Gastroesophageal sphincter (tissue), 4 donors: Measurements from ENCODE around the gene EME1. TPM values are rescaled to one million over a fixed set of nuclear protein-coding genes. Genes with fewer than 3 reads are reported as not detected.

Experiments
- ATAC-seq: fragments of 150-250 bp; one replicate; pipeline ENCODE4 v1.9.1; 2016; ENCODE audit warnings: mild to moderate bottlenecking, moderate library complexity
- H3K27ac ChIP-seq, 4 donors: fragments of 200-600 bp; sonication (generic) in 3 of 4; 1 replicate in 3 of 4; 2 replicates in 1 of 4; pipeline ENCODE4 v1.5.1; 2016 to 2019
- H3K27me3 ChIP-seq: fragments of 200-600 bp; sonication (generic); one replicate; pipeline ENCODE4 v1.5.1; 2019
- H3K36me3 ChIP-seq, 2 donors: fragments of 200-600 bp; sonication (generic); one replicate each; pipeline ENCODE4 v1.5.1; 2019; ENCODE audit warnings: control low read depth in 1 of 2
- H3K4me1 ChIP-seq, 3 donors: fragments of 200-600 bp; sonication (generic); 1 replicate in 2 of 3; 2 replicates in 1 of 3; pipeline ENCODE4 v1.5.1; 2016 to 2019; ENCODE audit warnings: control low read depth in 2 of 3
- H3K4me3 ChIP-seq, 2 donors: fragments of 200-600 bp; sonication (generic); one replicate each; pipeline ENCODE4 v1.5.1; 2019; ENCODE audit warnings: mild to moderate bottlenecking in 1 of 2, moderate library complexity in 1 of 2
- H3K9me3 ChIP-seq, 3 donors: fragments of 200-600 bp; sonication (generic); one replicate each; pipeline ENCODE4 v1.5.1; 2017 to 2019; ENCODE audit warnings: control low read depth in 2 of 3
- EP300 ChIP-seq: sonication (generic); formaldehyde crosslinking; IDR thresholded peaks from one replicate; pipeline ENCODE4 v1.6.1; 2017; ENCODE audit warnings: antibody characterized with exemption, mild to moderate bottlenecking
- POLR2A ChIP-seq, 2 donors: fragments of 450-650 bp; IDR thresholded peaks; one replicate each; pipeline ENCODE4 v1.6.1; 2017; ENCODE audit warnings: antibody characterized with exemption in 2 of 2, mild to moderate bottlenecking in 2 of 2, moderate library complexity in 1 of 2
- POLR2AphosphoS5 ChIP-seq: sonication (generic); formaldehyde crosslinking; IDR thresholded peaks from one replicate; pipeline ENCODE4 v1.6.1; 2017; ENCODE audit warnings: antibody characterized with exemption
- WGBS, 2 donors: methylation state at CpG; one replicate each; pipeline ENCODE4 v1.1.5; 2018; ENCODE audit warnings: low coverage in 1 of 2; 5-methylcytosine and 5-hydroxymethylcytosine counted together
- total RNA-seq, 4 donors: library from RNA; depleted of rRNA; stranded (reverse); fragments of >200 nt; gene quantifications; one replicate each; pipeline ENCODE4 v1.1.0, GENCODE V29; 2016
- TF ChIP-seq, protein P1 (sequence below), 4 experiments: fragments of 200-600 bp in 2 of 4; fragments of 450-650 bp in 2 of 4; sonication (generic) in 1 of 4; IDR thresholded peaks; one replicate each; pipeline ENCODE4 v1.5.1; 2017 to 2019; ENCODE audit warnings: antibody characterized with exemption in 4 of 4, mild to moderate bottlenecking in 2 of 4, moderate library complexity in 2 of 4

Gene EME1
- total RNA-seq, 4 donors from 2014 or later = 0.54 TPM; not detected in 3

DNA sequence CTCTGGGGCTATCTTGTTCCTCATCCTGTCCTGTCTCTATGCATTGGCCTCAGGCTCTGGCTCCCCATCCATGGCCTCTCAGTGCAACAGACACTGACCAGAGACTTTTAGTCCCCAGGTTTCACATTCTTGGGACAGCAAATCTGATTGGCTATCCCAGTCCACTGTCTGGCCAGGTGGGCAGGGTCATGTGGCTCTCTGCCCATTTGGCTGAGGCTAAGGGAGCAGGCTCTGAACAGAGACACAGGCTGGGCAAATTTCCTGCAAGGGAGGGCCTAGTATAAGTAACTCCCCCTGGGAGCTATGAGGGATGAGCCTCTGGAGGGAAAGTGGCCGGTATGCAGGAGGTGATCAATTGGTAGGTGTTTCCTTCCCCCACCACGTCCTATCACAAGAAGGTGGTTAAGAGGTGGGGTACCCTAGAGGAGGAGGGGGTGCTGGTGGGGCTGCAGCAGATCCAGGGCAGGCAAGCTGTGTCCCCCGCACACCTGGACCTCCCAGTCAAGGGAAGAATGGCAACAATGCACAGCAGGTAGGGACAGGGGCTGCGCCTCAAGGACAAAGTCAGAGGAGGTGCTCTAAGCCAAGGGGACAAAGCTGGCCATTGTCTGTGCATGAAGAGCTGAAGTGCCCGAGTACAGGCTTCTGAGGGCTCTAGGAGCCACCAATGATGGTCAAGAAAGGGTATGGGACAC lies 13.9 kb upstream of the EME1 start:
- Histone ChIP-seq H3K27me3 (no peaks in the 10 kb centered on the region), H3K4me3 (no peak overlapping the region), H3K9me3 (no peaks in the 10 kb centered on the region), H3K36me3 (peaks cover 0 to 73% of the 10 kb centered on the region in 2 donors), H3K4me1 (peaks cover 0 to 22% (median 5%) of the 10 kb centered on the region in 3 donors), H3K27ac (no peak overlapping the region)
- TF ChIP-seq, protein P1, sequence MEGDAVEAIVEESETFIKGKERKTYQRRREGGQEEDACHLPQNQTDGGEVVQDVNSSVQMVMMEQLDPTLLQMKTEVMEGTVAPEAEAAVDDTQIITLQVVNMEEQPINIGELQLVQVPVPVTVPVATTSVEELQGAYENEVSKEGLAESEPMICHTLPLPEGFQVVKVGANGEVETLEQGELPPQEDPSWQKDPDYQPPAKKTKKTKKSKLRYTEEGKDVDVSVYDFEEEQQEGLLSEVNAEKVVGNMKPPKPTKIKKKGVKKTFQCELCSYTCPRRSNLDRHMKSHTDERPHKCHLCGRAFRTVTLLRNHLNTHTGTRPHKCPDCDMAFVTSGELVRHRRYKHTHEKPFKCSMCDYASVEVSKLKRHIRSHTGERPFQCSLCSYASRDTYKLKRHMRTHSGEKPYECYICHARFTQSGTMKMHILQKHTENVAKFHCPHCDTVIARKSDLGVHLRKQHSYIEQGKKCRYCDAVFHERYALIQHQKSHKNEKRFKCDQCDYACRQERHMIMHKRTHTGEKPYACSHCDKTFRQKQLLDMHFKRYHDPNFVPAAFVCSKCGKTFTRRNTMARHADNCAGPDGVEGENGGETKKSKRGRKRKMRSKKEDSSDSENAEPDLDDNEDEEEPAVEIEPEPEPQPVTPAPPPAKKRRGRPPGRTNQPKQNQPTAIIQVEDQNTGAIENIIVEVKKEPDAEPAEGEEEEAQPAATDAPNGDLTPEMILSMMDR (IDR thresholded peaks at IDR 0.05) = no peak
- no peak for TF ChIP-seq EP300
- no peak for TF ChIP-seq POLR2A (IDR thresholded peaks at IDR 0.05)
- no peak for TF ChIP-seq POLR2AphosphoS5
- no peak for ATAC-seq
- WGBS, 2 donors = 29% methylated on average over 1 of the region's 5 CpGs; no CpG with 5 or more reads in 1 of the 2 donors

DNA sequence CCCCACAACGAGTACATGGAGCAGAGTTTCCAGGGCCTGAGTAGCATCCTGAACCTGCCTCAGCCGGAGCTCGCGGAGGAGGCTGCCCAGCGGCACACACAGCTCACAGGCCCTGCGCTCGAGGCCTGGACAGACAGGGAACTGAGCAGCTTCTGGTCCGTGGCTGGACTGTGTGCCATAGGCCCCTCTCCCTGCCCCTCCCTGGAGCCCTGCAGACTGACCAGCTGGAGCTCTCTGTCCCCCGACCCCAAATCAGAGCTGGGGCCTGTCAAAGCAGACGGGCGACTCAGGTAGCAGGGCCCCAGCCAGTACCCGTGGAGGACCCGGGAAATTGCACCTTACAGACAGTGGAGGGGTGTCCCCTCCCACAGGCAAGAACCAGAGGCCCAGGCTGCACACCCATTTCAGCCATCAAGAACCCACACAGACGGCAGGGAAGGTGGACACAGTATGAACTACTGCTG lies 13.0 kb upstream of the EME1 start:
- no peak for ATAC-seq
- H3K4me1 ChIP-seq = peaks cover 0 to 25% (median 5%) of the 10 kb centered on the region in 3 donors
- TF ChIP-seq POLR2AphosphoS5 = no peak
- H3K9me3 ChIP-seq = no peaks in the 10 kb centered on the region
- 11% methylated on average over 1 of the region's 14 CpGs; no CpG with 5 or more reads in 1 of the 2 donors for WGBS, 2 donors
- peaks cover 0 to 72% of the 10 kb centered on the region in 2 donors for H3K36me3 ChIP-seq
- no peak overlapping the region for H3K27ac ChIP-seq
- no peak overlapping the region for H3K4me3 ChIP-seq
- no peaks in the 10 kb centered on the region for H3K27me3 ChIP-seq

DNA sequence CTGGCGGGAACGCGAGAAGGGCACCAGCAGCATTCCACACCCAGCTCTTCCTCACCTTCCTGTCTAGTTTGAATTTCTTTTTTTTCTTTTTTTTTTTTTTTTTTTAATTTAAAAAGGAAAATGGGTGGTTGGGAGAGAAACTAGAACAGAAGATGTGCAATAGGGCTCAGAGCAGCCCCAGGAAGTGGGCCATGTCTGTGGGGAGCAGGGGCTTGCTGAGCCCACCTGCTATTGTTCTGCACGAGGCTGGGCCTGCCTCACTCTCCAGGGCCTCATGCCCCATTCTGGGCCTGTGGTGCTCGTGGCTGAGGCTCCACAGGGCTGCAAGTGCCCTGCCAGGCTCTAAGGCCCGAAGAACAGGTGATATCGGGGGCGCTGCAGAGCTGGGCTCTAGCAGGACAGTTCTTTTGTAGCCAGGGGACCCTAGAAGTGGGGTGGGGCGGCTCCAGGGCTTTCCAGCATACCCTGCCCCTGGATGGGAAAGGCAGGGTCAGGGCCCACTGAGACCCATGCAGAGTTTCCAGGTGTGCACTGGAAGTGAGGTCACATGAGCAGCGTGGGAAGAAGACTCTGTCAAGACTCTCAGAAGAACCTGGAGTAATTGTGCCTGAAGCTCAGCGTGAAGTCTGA lies 12.4 kb upstream of the EME1 start:
- no peaks in the 10 kb centered on the region for H3K9me3 ChIP-seq
- no peak for ATAC-seq
- H3K27ac ChIP-seq = no peak overlapping the region
- H3K4me3 ChIP-seq = no peak overlapping the region
- no peaks in the 10 kb centered on the region for H3K27me3 ChIP-seq
- H3K4me1 ChIP-seq = peaks cover 0 to 25% (median 5%) of the 10 kb centered on the region in 3 donors
- TF ChIP-seq, protein P1 (IDR thresholded peaks at IDR 0.05) = no peak
- TF ChIP-seq EP300 = no peak
- no peak for TF ChIP-seq POLR2AphosphoS5
- TF ChIP-seq POLR2A (IDR thresholded peaks at IDR 0.05) = no peak
- peaks cover 0 to 72% of the 10 kb centered on the region in 2 donors for H3K36me3 ChIP-seq
- WGBS, 2 donors = 64 to 92% methylated on average over 4 of the region's 11 CpGs

DNA sequence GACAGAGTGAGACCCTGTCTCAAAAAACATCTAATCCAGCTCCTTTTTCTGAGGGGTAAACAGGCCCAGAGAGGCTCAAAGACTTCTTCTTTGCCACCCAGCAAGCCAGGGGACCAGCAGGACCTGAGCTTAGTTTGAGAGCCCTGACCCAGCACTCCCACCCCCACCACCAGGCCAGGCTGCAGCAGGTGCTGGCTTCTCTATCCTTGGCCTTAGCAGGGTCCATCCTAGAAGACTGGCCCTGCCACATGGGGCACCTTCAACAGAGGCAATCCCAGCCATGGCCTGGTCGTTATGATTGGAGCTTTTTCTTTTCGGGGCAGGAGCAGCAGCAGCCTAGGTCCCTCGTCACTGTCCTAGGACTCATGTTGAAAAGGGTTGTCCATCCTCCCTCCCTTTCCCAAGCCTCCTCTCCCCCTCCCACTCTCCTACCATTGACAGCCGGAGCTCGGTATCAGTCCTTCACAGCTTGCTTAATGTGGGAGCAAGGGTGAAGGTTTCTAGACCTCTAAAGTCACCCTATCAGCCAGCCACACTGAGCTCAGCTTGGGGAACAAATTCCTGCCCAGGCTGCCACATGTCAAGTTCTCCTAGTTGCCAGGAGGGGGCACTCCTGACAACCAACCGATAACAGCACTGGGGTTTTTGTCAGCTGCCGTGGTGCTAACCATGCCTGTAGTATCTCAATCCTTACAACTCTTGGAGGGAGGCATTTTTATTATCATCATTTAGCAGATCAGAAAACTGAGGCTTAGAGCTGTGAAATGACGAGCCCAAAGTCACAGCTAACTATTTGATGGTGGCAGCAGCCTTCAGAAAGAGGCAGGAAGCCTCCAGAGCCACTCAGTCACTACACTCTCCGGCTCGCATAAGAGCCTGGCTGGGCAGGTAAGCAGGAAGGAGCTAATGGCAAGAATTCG lies 11.2 kb upstream of the EME1 start:
- ATAC-seq = peak; percentile 41
- H3K9me3 ChIP-seq = no peaks in the 10 kb centered on the region
- H3K27ac ChIP-seq = peak overlapping the region in 2 of 4 donors; percentile 37 to 50
- 26 to 35% methylated on average over 7 of the region's 11 CpGs for WGBS, 2 donors
- no peaks in the 10 kb centered on the region for H3K27me3 ChIP-seq
- peaks cover 0 to 25% (median 5%) of the 10 kb centered on the region in 3 donors for H3K4me1 ChIP-seq
- peaks cover 0 to 72% of the 10 kb centered on the region in 2 donors for H3K36me3 ChIP-seq
- no peak for TF ChIP-seq EP300
- TF ChIP-seq, protein P1 (IDR thresholded peaks at IDR 0.05) = peak in 3 of 4 experiments; percentile 53 to 69 (median 61)
- no peak overlapping the region for H3K4me3 ChIP-seq

DNA sequence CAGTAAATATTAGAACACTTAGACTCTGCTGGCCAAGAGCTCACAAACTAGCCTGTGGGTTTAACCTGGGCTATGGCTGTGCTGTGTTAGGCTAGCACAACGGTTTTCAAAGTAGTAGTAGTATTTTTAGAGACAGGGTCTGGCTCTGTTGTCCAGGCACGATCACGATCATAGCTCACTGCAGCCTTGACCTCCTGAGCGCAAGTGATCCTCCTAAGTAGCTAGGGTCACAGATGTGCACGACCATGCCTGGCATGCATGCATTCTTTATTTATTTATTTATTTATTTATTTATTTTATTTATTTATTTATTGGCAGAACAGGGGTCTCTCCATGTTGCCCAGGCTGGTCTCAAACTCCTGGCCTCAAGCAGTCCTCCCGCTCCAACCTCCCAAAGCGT lies 10.4 kb upstream of the EME1 start:
- H3K4me1 ChIP-seq = peaks cover 0 to 25% (median 5%) of the 10 kb centered on the region in 3 donors
- H3K9me3 ChIP-seq = no peaks in the 10 kb centered on the region
- no peak for TF ChIP-seq POLR2A (IDR thresholded peaks at IDR 0.05)
- no peak for TF ChIP-seq EP300
- H3K36me3 ChIP-seq = peaks cover 0 to 72% of the 10 kb centered on the region in 2 donors
- no peak overlapping the region for H3K4me3 ChIP-seq
- H3K27ac ChIP-seq = peak overlapping the region in 1 of 4 donors; percentile 37
- no peak for ATAC-seq
- 64 to 72% methylated on average over 5 of the region's 7 CpGs for WGBS, 2 donors
- no peaks in the 10 kb centered on the region for H3K27me3 ChIP-seq
